ENCODE data around the gene RAB3IP. TPM values are rescaled to one million over a fixed set of nuclear protein-coding genes. Genes with fewer than 3 reads are reported as not detected.

RAB3IP gene
- total and polyA plus RNA-seq, 10 of the 15 experiments (the other 5 are each of a cell fraction or from before 2014, with no cell fraction given) = 18.8 to 53.6 (median 28.7) TPM

GRCh38 chr12:69840727-69841126 is 102.1 kb downstream of the RAB3IP start:
- Histone ChIP-seq H4K20me1 (ENCODE audit: control insufficient read depth, insufficient read depth) (no peaks in the 10 kb centered on the region), H3K9me3 (replicated peaks; ENCODE audit: control insufficient read depth, insufficient read depth, low read length) (no peaks in the 10 kb centered on the region), H3K4me2 (ENCODE audit: control insufficient read depth, insufficient read depth) (no peak overlapping the region), H3K9ac (ENCODE audit: control insufficient read depth, insufficient read depth, low read length) (no peak overlapping the region), H3K4me3 (no peak overlapping the region), H3K4me1 (ENCODE audit: control insufficient read depth, insufficient read depth, low read length) (no peaks in the 10 kb centered on the region), H3K79me2 (ENCODE audit: control insufficient read depth, insufficient read depth, low read length) (no peaks in the 10 kb centered on the region), H3K27me3 (replicated peaks in 1 of 2; ENCODE audit: control insufficient read depth in 2 of 2, insufficient read depth in 2 of 2, low read length in 1 of 2) (no peaks in the 10 kb centered on the region), H2AFZ (ENCODE audit: control insufficient read depth, low read depth, low read length) (no peak overlapping the region), H3K27ac (ENCODE audit: control insufficient read depth, insufficient read depth) (no peak overlapping the region), H3K36me3 (ENCODE audit: control insufficient read depth in 2 of 2, insufficient read depth in 2 of 2, low read length in 1 of 2) (no peaks in the 10 kb centered on the region)
- in situ Hi-C loops (cut with MboI) = no loop called here
- ChIA-PET RAD21 (ENCODE audit: unreplicated experiment) (no interaction called here), CTCF (no interaction called here), POLR2A (no interaction called here), SMC1A (ENCODE audit: uncharacterized antibody, unreplicated experiment) (interaction anchor here (0.5 kb wide), 1 partner anchor 15 kb away, joined by 6 read pairs; no protein-coding TSS in a partner anchor)
- WGBS (ENCODE audit: insufficient coverage, insufficient replicate concordance, low lambda C conversion rate, missing lambda C conversion rate) = 33% methylated on average over 3 of the region's 3 CpGs
- intact Hi-C loops (cut with micrococcal nuclease; ENCODE audit: unreplicated experiment) = no loop called here
- no TSS peak for BruUV-seq (replicated peaks)
- DNase-seq (ENCODE audit: low read depth, low spot score) = no peak
- ATAC-seq = no peak
- TF ChIP-seq BHLHE40 (IDR thresholded peaks at IDR 0.05; ENCODE audit: borderline replicate concordance in 1 of 2, low read depth in 2 of 2, low read length in 1 of 2) = no peak
- no peak for TF ChIP-seq SIN3A (IDR thresholded peaks at IDR 0.05; ENCODE audit: low read depth, low read length)
- no peak for TF ChIP-seq TAF1 (IDR thresholded peaks at IDR 0.05; ENCODE audit: borderline replicate concordance, low read depth, low read length)
- no peak for TF ChIP-seq PBX3 (IDR thresholded peaks at IDR 0.05; ENCODE audit: insufficient replicate concordance, low read depth, low read length)
- no peak for TF ChIP-seq KLF5 (IDR thresholded peaks at IDR 0.05; ENCODE audit: partially characterized antibody)
- TF ChIP-seq MYC (IDR thresholded peaks at IDR 0.05; ENCODE audit: insufficient read depth, insufficient read length, insufficient replicate concordance, low read length, severe bottlenecking) = no peak
- FAIRE-seq = no peak

GRCh38 chr12:69843608-69844007 is 104.9 kb downstream of the RAB3IP start:
- ChIA-PET POLR2A (no interaction called here), CTCF (no interaction called here), SMC1A (ENCODE audit: uncharacterized antibody, unreplicated experiment) (no interaction called here), RAD21 (ENCODE audit: unreplicated experiment) (no interaction called here)
- Histone ChIP-seq H3K9me3 (replicated peaks; ENCODE audit: control insufficient read depth, insufficient read depth, low read length) (no peaks in the 10 kb centered on the region), H4K20me1 (ENCODE audit: control insufficient read depth, insufficient read depth) (no peaks in the 10 kb centered on the region), H3K27me3 (replicated peaks in 1 of 2; ENCODE audit: control insufficient read depth in 2 of 2, insufficient read depth in 2 of 2, low read length in 1 of 2) (no peaks in the 10 kb centered on the region), H3K4me2 (ENCODE audit: control insufficient read depth, insufficient read depth) (no peak overlapping the region), H3K79me2 (ENCODE audit: control insufficient read depth, insufficient read depth, low read length) (no peaks in the 10 kb centered on the region), H2AFZ (ENCODE audit: control insufficient read depth, low read depth, low read length) (no peak overlapping the region), H3K36me3 (ENCODE audit: control insufficient read depth in 2 of 2, insufficient read depth in 2 of 2, low read length in 1 of 2) (no peaks in the 10 kb centered on the region), H3K4me3 (no peak overlapping the region), H3K4me1 (ENCODE audit: control insufficient read depth, insufficient read depth, low read length) (no peaks in the 10 kb centered on the region), H3K9ac (ENCODE audit: control insufficient read depth, insufficient read depth, low read length) (no peak overlapping the region), H3K27ac (ENCODE audit: control insufficient read depth, insufficient read depth) (no peak overlapping the region)
- BruUV-seq (replicated peaks) = no TSS peak
- in situ Hi-C loops (cut with MboI) = no loop called here
- ATAC-seq (no peak), DNase-seq (ENCODE audit: low read depth, low spot score) (no peak), FAIRE-seq (no peak)
- intact Hi-C loops (cut with micrococcal nuclease; ENCODE audit: unreplicated experiment) = no loop called here
- WGBS (ENCODE audit: insufficient coverage, insufficient replicate concordance, low lambda C conversion rate, missing lambda C conversion rate) = 21% methylated on average over 2 of the region's 2 CpGs
- no peak for TF ChIP-seq ZNF592 (IDR thresholded peaks at IDR 0.05)
- TF ChIP-seq CHD2 (IDR thresholded peaks at IDR 0.05; ENCODE audit: borderline replicate concordance, low read depth, low read length) = no peak
- no peak for TF ChIP-seq TBL1XR1 (IDR thresholded peaks at IDR 0.05; ENCODE audit: low read depth, low read length)
- TF ChIP-seq EGR1 (IDR thresholded peaks at IDR 0.05; ENCODE audit: borderline replicate concordance in 1 of 2, low read depth in 2 of 2, low read length in 2 of 2) = no peak
- no peak for TF ChIP-seq CREB1 (IDR thresholded peaks at IDR 0.05; ENCODE audit: low read depth)
